HG03139 (cell line): Measurements from ENCODE around the gene ROCK1.
A peak's percentile ranks its signal among the peaks of the same experiment; 100 is the strongest.
"Not testable (repeated sequence)": the region's sequence is repeated elsewhere in the genome, so short reads cannot be mapped to it uniquely, and the experiment has no call there.

Experiments used
- ATAC-seq: cut with Tn5 transposase; IDR thresholded peaks from one replicate; pipeline ENCODE4 v1.9.1; 2021; ENCODE audit not compliant: unreplicated experiment

The ROCK1 gene

DNA sequence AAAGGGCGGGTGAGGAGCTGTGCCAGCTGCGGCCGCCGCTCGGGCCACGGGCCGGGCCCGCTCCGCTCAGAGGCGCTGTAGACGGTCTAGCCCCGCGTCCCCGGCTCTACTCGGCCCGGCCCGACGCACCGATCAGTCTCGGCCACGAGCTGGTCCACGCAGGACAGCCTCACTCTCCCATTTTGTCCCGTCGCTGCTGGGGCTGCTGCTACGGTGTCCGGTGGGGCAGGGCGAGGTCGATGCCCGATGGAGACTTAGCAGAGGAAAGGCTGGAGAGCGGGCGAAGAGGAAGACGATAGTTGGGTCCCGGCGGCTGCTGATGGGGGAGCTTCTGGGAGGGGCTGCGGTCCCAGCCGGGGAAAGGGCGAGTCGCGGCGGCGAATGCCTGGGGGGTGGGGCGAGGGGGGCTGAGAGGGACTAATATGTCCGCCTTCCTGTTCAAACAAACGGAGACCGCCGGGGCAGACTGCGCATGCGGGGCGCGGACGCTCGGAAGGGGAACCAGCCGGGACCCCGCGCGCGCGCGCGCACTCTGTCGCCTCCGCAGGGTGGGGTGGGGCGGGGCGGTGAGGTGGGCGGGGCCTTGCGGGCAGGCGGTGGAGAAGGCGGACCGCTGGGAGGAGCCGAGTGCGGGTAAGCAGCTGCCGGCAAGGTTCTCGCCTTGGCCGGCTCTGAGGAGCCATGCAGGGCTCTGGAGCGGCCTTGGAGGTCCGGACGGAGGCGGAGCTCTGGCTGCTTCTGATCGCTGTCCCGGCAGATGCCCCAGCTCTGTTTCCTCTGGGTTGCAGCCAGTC lies at the start of gene ROCK1:
ROCK1 (minus strand) TSS at position 468 of the 794 bp plus-strand sequence. CDS start 903 bp downstream, outside the sequence.
- ATAC-seq: peak; percentile 92

DNA sequence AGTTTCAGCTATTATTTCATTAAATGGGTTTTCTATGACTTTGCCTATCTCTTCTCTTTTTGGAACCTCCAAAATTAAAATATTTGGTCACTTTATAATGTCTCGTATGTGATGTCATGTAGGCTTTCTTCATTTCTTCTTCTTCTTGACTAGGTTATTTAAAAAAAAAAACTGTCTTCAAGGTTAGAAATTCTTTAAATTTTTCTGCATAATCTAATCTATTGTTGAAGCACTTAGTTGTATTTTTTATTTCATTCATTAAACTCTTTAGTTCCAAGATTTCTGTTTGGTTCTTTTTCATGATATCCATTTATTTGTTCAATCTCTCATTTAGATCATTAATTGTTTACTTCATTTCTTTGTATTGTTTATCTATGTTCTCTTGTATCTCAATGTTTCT lies 43.8 kb upstream of the ROCK1 start:
- no peak for ATAC-seq

DNA sequence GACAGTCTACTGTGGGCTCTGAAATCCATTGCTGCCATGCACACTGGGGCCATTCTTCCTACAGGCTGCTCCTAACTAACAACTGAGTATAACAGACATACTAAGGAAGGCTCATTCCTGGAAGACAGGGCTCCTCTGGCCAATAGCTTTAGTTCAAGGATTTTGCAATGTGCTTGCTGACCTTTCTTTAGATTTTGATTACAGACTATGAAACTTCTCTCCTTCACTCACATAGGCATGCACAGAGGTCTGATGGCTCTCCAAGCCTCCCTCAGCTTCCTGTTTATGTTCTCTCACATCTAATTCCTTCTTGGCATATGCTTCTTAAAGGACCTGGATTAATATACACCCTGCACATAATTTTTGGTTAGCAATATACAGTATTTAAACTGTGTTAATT lies 34.4 kb upstream of the ROCK1 start:
- no peak for ATAC-seq

DNA sequence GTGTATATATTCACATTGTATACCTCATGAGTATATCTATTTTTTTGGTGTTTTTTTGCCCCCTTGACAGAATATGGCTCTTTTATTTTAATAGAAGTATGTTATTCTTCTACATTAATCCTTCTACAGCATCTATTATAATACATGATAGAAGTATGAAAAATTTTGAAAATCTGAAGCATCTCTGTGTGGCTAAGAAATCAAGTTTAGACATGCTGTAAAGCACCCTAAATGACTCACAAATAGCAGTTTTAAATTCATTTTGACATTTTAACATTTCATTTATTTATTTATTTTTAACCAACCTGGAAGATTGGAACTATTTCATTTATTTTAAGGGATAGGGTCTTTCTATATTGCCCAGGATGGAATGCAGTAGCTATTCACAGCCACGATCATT lies 33.8 kb upstream of the ROCK1 start:
- ATAC-seq: no peak

DNA sequence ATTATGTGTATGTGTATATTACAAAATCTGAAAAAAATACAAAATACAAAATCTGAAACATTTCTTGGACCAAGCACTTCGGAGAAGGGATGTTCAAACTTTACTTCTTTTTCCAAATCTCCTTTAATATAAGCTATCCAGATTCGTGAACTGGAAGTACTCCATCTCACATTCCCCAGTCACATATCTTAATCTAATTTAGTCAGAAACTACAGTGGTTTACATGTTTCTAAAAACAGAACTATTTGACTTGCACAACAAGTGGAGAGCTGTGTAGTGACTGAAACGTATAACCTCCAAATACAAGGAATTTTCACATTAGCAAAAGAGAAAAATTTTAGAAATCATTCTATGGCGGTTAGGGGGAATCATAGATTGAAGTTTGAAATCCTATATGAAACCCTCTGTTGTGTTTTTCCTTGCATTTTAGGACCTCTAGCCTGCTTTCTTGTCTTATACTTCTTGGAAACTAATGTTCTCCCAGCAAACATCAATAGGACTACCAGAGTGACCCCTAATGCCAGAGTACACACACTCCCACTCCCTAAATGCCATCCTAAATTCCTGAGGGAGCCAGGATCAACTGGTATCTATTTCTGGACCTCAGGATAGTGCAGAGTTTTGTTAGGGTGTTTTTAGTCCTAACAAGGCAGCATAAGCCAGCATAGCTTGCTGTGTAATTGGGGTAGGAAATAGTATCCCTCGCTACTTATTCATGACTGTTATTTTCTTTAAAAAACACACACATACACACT lies 30.2 kb upstream of the ROCK1 start:
- no peak for ATAC-seq

DNA sequence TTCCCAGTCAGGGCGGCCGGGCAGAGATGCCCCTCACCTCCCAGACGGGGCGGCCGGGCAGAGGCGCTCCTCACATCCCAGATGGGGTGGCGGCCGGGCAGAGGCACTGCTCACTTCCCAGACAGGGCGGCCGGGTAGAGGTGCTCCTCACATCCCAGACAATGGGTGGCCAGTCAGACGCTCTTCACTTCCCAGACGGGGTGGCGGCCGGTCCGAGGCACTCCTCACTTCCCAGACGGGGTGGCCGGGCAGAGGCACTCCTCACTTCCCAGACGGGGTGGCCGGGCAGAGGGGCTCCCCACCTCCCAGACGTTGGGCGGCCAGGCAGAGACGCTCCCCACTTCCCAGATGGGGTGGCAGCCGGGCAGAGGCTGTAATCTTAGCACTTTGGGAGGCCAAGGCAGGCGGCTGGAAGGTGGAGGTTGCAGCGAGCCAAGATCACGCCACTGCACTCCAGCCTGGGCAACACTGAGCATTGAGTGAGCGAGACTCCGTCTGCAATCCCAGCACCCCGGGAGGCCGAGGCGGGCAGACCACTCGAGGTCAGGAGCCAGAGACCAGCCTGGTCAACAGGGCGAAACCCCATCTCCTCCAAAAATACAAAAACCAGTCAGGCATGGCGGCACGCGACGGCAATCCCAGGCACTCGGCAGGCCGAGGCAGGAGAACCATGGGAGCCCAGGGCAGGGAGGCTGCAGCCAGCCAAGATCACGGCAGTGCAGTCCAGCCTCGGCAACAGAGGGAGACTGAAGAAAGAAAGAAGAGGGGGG lies 26.3 kb upstream of the ROCK1 start:
- not testable (repeated sequence) for ATAC-seq

DNA sequence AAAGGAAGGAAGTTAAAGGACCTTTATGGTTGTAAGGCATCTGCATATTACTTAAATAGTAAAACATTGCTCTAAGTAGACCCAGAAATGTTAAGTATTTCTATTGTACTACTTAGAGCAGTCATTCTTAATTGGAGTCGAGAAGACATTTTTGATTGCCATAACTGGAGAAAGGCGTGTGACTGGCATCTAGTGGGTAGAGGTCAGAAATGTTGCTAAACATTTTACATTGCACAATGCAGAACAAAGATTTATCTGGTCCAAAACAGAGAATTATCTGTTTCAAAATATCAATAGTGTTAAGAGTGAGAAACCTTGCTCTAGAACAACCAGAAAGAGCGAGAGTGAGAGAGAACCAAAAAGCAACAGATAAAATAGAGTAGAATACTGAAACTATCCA lies 23.3 kb upstream of the ROCK1 start:
- no peak for ATAC-seq

DNA sequence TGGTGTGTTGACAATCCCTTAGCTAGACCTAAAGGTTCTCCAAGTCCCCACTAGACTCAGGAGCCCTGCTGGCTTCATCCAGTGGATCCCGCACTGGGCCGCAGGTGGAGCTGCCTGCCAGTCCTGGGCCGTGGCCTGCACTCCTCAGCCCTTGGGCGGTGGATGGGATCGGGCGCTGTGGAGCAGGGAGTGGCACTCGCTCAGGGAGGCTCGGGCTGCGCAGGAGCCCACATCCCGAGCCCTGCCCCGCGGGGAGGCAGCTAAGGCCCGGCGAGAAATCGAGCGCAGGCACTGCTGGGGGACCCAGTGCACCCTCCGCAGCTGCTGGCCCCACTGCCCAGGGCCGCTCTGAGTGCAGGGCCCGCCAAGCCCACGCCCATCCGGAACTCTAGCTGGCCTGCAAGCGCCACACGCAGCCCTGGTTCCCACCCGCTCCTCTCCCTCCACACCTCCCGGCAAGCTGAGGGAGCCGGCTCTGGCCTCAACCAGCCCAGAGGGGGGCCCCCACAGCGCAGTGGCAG lies 20.8 kb upstream of the ROCK1 start:
- ATAC-seq: no peak

DNA sequence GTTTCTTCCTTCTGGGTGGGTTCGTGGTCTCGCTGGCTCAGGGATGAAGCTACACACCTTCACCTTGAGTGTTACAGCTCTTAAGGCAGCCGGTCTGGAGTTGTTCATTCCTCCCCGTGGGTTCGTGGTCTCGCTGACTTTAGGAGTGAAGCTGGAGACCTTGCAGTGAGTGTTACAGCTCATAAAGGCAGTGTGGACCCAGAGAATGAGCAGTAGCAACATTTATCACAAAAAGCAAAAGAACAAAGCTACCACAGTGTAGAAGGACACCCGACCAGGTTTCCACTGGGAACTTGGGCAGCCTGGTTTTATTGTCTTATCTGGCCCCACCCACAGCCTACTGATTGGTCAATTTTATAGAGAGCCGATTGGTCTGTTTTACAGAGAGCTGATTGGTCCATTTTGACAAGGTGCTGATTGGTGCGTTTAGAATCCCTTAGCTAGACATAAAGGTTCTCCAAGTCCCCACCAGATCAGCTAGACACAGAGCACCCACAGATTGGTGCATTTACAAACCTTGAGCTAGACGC lies 20.1 kb upstream of the ROCK1 start:
- ATAC-seq: no peak

DNA sequence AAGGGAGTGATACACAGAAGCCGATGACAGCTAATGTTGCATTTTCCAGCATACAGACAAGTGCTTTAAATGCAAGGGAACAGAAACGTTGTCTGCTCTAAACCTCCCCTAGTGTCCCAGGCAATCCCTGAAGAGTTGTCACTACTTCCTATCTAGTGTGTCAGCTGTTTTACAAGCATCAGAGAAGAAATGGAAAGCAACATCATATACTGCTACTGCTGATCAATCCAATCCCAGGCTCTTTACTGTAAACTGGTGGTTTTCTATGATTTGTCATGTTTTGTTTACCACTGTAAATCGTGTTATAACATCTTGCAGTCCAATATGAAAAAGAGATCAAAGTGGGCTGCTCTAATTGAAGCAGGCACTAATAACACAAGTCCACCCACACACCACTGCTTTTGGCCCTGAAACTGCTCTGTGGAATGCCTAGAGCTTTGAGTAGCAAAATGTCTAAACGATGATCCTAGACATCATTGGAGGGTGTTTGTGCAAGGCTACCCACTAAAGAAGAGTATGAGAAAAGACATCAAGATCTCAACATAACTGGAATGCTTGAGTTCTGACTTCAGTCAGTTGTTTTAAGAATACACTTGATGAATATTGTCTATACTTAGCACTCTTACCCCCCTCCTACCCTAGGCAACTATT lies 18.1 kb upstream of the ROCK1 start:
- ATAC-seq: no peak

DNA sequence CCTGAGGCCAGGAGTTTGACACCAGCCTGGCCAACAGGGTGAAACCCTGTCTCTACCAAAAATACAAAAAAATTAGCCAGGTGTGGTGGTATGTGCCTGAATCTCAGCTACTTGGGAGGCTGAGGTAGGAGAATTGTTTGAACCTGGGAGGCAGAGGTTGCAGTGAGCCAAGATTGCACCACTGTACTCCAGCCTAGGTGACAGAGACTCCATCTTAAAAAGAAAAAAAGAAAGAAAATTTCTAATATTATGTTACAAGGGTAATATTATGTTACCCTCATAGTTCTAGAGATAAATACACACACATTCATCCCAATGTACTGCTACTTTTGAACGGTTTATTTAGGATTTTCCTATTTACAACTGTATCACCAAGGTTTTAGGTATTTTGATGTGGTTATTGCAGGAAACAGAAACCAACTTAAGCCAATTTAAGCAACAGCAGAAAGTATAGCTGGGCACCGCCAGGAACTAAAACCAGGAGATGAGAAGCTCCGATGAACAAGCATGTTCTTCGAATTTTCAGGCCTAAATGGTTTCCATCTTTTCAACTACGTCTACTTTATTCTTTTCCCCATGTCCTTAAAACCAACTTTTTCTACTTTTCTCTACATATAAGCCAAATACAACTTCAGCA lies 11.8 kb upstream of the ROCK1 start:
- ATAC-seq: no peak

DNA sequence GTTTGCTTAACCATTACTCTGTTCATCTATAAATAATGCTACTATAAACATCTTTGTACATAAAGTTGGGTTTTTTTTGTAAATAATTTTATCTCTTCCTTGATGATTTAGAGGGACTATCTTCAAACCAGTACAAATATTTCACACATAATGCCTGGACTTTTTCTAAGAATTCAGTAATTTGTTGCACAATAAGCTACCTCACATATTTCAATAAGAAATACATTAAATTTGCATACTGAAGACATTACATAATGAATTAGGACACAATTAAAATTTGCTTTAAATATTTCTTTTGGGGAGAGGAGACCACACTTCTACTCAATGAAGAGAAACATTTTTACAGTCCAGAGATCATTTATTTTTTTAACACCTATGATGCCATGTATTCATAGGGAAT lies 7.2 kb upstream of the ROCK1 start:
- ATAC-seq: no peak

DNA sequence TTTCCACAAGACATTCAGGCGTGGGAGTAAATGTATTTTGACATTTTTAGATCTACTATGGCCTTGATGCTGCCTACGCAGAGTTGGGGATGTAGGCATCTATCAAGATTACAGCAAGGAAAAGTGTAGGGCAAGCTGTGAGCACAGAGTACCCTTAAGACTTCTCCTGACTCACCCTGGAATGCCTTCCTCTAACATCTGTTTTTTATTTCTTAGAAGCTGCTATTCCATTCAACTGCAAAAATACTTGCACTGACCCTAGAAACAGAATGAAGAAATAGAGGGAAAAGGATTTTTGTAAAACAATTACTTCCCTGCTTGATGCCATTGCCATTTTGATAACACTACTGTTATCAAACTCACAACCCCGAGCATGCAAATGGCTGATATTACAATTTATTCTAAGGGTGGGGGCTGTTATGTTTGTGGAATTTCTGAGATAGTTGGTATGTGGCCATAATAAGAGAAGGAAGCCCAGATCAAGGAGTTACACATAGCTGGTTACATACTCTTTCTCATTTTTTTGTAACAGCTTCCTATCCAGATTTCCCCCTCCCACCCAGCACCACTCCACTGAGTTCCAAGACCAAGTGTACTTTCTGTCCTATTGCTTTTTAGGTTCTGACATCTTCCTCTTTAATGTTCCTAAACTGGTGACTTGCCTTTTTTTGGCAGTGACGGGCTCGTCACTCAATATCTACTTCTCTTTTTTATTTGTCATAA lies 6.0 kb upstream of the ROCK1 start:
- ATAC-seq: no peak

DNA sequence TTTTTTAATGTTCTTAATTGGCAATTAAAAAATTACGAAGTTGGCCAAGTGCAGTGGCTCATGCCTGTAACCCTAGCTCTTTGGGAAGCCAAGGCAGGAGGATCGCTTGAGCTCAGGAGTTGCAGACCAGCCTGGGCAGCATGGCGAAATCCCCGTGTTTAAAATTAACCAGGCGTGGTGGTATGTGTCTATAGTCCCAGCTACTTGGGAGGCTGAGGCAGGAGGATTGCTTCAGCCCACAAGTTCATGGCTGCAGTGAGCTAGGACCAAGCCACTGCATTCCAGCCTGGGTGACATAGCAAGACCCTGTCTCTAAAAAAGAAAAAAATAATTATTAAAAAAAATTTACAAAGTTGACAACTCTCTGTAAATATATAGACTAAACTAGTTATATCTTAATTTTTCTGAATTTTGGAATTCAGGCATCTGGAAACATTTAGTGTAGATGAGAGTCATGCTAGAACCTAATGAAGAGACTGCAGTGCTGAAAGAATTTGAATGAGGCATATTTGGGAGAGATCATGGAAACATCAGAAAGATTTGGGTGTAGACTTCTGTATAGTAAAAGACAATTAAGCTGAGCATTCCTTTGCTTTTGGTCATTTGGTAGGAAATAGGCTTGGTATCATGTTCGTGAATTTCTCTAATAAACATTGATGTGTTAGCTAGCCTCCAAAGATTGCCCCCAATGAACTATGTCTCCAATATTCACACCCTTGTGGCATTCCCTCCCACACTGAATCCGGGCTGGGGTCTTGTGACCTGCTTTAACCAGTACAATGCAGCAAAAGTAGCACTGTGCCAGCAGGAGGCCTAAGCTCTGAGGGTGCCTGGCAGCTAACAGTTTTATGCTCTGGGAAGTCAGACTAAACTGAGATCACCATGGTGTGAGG lies 4.2 kb upstream of the ROCK1 start:
- no peak for ATAC-seq

DNA sequence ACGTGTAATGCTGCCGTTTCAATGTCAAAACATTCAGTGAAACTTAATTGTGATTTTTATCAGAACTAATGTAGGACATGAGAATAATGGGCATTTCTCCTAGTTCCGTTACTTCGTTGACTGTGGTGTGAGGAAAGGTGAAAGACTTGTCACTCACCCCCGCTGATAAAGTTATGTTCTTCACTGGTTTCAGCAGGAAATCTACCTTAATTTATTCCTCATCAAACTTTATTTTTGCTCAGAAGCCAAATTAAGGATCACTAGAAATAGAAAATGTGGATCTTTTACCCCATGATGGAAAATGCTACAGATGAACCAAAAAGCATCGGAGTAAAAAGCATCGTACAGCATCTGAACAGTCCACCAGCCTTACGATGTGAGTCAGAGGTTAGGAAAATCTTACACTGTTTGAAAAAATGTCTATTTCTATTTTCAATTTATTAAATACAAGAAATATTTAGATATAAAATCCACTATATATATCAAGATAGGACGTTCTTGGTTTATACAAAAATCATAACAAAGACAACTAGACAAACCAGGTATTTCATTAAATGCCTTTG lies 1.0 kb upstream of the ROCK1 start:
- no peak for ATAC-seq

DNA sequence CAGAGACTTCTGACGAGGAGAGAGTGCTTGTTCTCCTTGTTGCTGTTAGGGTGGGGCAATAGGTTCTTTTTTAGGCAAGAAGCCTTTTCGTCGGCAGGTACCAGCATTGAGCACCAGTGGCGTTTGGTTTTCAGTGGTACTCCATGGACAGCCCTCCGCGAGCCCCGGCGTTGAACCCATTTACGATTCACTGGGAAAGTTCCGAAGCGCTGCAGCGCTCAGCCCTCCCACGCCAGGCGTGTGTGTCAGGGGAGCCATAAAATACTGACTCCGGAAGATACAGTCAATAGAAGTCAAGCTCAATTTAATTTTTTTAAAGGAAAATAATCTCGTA lies 494 bp upstream of the ROCK1 start:
- no peak for ATAC-seq

DNA sequence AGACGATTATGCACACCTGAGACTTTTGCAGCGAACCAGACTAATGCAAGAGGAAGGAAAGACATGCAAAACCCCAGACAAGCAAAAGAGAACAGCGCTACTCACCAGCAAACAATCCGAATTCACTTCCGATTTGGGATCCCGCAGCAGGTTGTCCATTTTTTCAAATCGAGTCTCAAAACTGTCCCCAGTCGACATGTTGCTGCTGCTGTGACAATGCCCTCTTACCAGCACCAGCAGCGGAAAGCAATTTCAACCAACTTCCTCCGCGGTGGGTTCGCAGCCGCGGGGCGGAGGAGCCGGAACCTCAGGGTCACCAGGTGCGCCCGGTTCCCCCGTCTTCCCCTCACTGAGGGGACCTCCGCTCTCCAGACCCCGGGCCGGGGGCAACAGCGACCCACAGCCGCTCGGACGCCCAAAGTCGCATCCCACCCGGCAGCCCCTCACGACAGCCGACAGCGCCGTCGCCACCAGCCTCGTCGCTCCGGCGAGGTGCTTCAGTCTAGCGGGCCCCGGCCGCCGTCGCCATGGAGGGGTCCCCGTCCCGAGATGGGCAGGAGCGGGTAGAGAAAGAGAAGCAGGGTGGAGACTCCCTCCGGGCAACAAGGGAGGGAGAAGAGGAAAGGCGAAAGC lies 784 bp downstream of the ROCK1 start:
- ATAC-seq: peak; percentile 20
